ENCODE results near the gene PLD5. TPM values are rescaled to one million over a fixed set of nuclear protein-coding genes. Genes with fewer than 3 reads are reported as not detected.
"Not testable (repeated sequence)": the region's sequence is repeated elsewhere in the genome, so short reads cannot be mapped to it uniquely, and the experiment has no call there.

The PLD5 gene
- total RNA-seq, 1 experiment from 2014 or later = 2.6 TPM

GRCh38 chr1:242179767-242180166, 344.7 kb downstream of the PLD5 start:
- H3K27ac ChIP-seq; DNase-seq; H3K9me3 ChIP-seq (replicated peaks); H3K27me3 ChIP-seq; H3K4me1 ChIP-seq; H3K36me3 ChIP-seq; H3K4me3 ChIP-seq: not testable (repeated sequence)

- H3K27ac ChIP-seq = no peak overlapping the region
- no peaks in the 10 kb centered on the region for H3K27me3 ChIP-seq
- H3K4me1 ChIP-seq = peaks cover 3% of the 10 kb centered on the region
- no peaks in the 10 kb centered on the region; the same call in 1 of the 2 replicates for H3K9me3 ChIP-seq (replicated peaks)
- H3K4me3 ChIP-seq = no peak overlapping the region
- DNase-seq = no peak
- no peaks in the 10 kb centered on the region for H3K36me3 ChIP-seq
Measured at GRCh38 chr1:242178924-242179708, 345.4 kb downstream of the PLD5 start.

- no peaks in the 10 kb centered on the region for H3K4me1 ChIP-seq
- no peaks in the 10 kb centered on the region for H3K27me3 ChIP-seq
- no peaks in the 10 kb centered on the region for H3K36me3 ChIP-seq
- DNase-seq = no peak
- H3K27ac ChIP-seq = no peak overlapping the region
- no peak overlapping the region for H3K4me3 ChIP-seq
- no peaks in the 10 kb centered on the region; the same call in 1 of the 2 replicates for H3K9me3 ChIP-seq (replicated peaks)
Measured at GRCh38 chr1:242178436-242178835, 346.1 kb downstream of the PLD5 start.

- no peaks in the 10 kb centered on the region; the same call in 1 of the 2 replicates for H3K9me3 ChIP-seq (replicated peaks)
- DNase-seq = no peak
- no peaks in the 10 kb centered on the region for H3K36me3 ChIP-seq
- H3K27ac ChIP-seq = no peak overlapping the region
- no peaks in the 10 kb centered on the region for H3K27me3 ChIP-seq
- H3K4me3 ChIP-seq = no peak overlapping the region
- peaks cover 22% of the 10 kb centered on the region for H3K4me1 ChIP-seq
Measured at GRCh38 chr1:242162140-242162539, 362.4 kb downstream of the PLD5 start.

- H3K9me3 ChIP-seq (replicated peaks) = no peaks in the 10 kb centered on the region
- H3K27me3 ChIP-seq = no peaks in the 10 kb centered on the region
- H3K36me3 ChIP-seq = no peaks in the 10 kb centered on the region
- peak in 1 of 2 experiments; percentile 33 for DNase-seq
- H3K4me3 ChIP-seq = peak overlapping the region; percentile 23
- peaks cover 10% of the 10 kb centered on the region for H3K4me1 ChIP-seq
- H3K27ac ChIP-seq = no peak overlapping the region
Measured at GRCh38 chr1:242147096-242147976, 377.2 kb downstream of the PLD5 start.

GRCh38 chr1:242146652-242147051, 377.8 kb downstream of the PLD5 start:
- no peaks in the 10 kb centered on the region for H3K9me3 ChIP-seq (replicated peaks)
- DNase-seq = no peak
- H3K27me3 ChIP-seq = no peaks in the 10 kb centered on the region
- peaks cover 10% of the 10 kb centered on the region for H3K4me1 ChIP-seq
- H3K27ac ChIP-seq = no peak overlapping the region
- H3K4me3 ChIP-seq = peak overlapping the region; percentile 23
- no peaks in the 10 kb centered on the region for H3K36me3 ChIP-seq

DNA sequence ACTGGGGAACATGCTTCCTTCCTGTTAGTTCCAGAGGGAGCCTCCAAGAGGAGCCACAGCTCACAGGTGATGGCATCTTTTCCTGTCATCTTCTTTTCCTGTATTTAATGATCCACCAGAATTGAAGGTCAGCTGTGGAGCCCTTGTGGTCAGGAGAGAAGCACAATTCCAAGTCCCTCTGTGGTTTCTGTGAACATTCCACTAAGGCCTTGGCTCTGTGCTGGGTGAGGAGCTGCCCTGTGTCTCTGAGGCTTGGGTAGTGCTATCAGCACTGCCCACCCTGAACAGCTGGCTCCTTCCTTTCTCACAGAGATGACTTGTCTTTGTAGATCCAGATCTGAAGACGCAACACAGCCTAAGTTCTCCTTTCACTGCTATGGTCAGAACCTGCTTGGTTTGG, 383.7 kb downstream of the PLD5 start:
- H3K4me1 ChIP-seq = peaks cover 22% of the 10 kb centered on the region
- no peaks in the 10 kb centered on the region for H3K9me3 ChIP-seq (replicated peaks)
- no peak overlapping the region for H3K4me3 ChIP-seq
- no peaks in the 10 kb centered on the region for H3K36me3 ChIP-seq
- H3K27me3 ChIP-seq = no peaks in the 10 kb centered on the region
- no peak overlapping the region for H3K27ac ChIP-seq
- DNase-seq = peak; percentile 56 to 79

GRCh38 chr1:242139986-242140385, 384.5 kb downstream of the PLD5 start:
- peaks cover 22% of the 10 kb centered on the region for H3K4me1 ChIP-seq
- no peaks in the 10 kb centered on the region for H3K9me3 ChIP-seq (replicated peaks)
- no peak overlapping the region for H3K4me3 ChIP-seq
- no peaks in the 10 kb centered on the region for H3K27me3 ChIP-seq
- no peak overlapping the region for H3K27ac ChIP-seq
- H3K36me3 ChIP-seq = no peaks in the 10 kb centered on the region
- DNase-seq = no peak

DNA sequence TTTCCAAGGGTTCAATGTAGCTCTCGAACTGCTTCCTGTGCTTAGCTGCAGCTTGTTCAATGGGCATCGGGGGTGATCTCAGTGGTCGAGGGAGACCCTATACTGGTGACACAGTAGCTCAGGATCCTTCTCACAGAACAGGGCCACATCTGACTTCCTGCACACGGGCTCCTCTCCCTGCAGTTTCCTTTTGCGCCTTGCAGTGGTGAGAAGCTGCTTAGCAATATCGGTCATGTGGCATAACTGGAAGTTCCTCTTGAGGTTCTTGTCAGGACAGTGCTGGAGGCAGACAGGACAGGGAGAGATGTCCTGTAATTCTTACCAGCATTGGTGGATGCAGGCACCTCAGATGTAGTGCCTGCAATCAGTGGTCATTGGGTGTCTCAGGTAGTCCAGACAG, 385.1 kb downstream of the PLD5 start:
- H3K27me3 ChIP-seq = no peaks in the 10 kb centered on the region
- no peak overlapping the region for H3K4me3 ChIP-seq
- no peak for DNase-seq
- H3K36me3 ChIP-seq = no peaks in the 10 kb centered on the region
- no peak overlapping the region for H3K27ac ChIP-seq
- H3K4me1 ChIP-seq = peaks cover 22% of the 10 kb centered on the region
- no peaks in the 10 kb centered on the region for H3K9me3 ChIP-seq (replicated peaks)

- Histone ChIP-seq H3K4me1 (peaks cover 5% of the 10 kb centered on the region; the same call in 1 of the 2 replicates), H3K4me3 (no peak overlapping the region), H3K9me3 (replicated peaks) (no peaks in the 10 kb centered on the region), H3K27me3 (no peaks in the 10 kb centered on the region), H3K36me3 (no peaks in the 10 kb centered on the region), H3K27ac (no peak overlapping the region)
- no peak for DNase-seq
Measured at GRCh38 chr1:242133796-242134195, 390.7 kb downstream of the PLD5 start.

GRCh38 chr1:242133351-242133750, 391.1 kb downstream of the PLD5 start:
- no peaks in the 10 kb centered on the region for H3K9me3 ChIP-seq (replicated peaks)
- H3K27ac ChIP-seq = no peak overlapping the region
- peaks cover under 1% of the 10 kb centered on the region; the same call in 1 of the 2 replicates for H3K4me1 ChIP-seq
- H3K27me3 ChIP-seq = no peaks in the 10 kb centered on the region
- DNase-seq = no peak
- H3K36me3 ChIP-seq = no peaks in the 10 kb centered on the region
- no peak overlapping the region for H3K4me3 ChIP-seq

DNA sequence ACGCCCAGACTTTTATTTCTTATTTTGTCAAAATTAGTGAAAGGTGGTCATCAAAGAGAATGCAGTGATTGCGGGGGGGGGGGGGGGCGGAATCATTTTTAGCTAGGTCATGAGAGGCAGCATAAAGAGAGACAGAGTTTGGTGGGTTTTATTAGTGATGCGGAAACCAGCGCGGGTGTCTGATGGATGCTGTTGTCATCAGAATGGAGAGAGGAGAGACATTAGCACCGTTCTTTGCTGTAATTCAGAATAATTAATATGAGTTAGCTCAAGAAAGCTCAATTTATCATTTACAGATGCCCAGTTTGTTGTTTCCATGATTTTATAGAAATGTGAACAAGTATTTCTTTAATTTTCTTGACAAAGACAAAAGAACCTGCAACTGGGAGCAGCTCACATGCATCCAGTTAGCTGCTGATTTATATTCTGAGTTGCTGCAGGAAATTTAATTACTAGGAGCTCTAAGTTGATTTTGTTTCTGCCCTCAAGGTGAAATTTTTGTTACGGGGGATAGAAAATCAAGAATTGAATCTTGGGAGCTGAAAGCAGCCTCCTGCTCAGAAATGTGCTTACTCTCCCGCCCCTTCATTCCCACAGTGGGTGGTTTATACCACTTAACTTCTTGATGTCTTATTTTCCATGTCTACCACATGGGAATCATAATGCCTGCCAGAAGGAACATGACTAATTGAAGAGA, 392.2 kb downstream of the PLD5 start:
- Histone ChIP-seq H3K36me3 (no peaks in the 10 kb centered on the region), H3K4me1 (no peaks in the 10 kb centered on the region), H3K27ac (no peak overlapping the region), H3K27me3 (no peaks in the 10 kb centered on the region), H3K4me3 (no peak overlapping the region), H3K9me3 (replicated peaks) (no peaks in the 10 kb centered on the region)
- no peak for DNase-seq

DNA sequence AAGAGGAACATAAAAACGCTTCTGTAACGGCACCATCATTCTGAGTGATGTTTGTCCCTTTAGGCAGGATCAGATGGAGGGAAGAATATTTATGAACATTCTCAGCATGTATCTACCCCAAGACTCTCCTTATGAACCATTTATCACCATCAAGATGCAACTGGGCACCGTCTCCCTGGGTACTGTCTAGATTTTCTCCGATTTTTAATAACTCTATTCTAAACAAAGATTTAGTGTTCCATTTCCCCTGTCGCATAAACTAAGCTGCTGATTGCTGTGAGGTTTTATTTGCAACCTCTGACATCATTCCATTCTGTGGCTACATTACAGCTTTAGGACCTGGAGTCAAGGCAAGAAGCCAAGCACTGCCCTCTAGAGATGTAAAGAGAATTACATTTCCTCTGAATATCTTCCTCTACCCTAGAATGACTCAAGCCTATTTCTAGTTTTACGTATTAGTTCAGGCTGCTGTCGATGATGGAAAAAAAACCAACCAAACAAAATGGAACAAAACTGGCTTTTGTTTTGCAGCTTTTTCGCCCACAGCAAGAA, 395.5 kb downstream of the PLD5 start:
- Histone ChIP-seq H3K27me3 (no peaks in the 10 kb centered on the region), H3K9me3 (replicated peaks) (no peaks in the 10 kb centered on the region), H3K4me3 (no peak overlapping the region), H3K27ac (no peak overlapping the region), H3K36me3 (no peaks in the 10 kb centered on the region), H3K4me1 (no peaks in the 10 kb centered on the region)
- peak; percentile 48 to 73 for DNase-seq

DNA sequence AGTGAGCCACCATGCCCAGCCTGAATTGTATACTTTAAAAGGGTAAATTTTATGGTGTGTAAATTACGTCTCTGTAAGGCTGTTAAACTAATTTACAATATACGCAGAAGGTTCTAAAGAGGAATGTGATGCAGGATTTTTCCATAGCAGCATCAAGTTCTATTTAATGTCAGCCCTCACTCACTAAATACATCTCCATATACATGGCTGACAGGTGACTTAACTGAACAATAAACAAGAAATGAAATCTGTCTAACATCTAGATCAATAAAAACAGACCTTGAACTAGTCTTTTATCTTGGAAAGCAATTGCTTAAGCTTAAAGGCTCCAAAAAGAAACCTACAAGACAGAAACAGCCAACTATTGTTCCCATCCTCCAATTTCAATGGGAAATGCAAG, 404.1 kb downstream of the PLD5 start:
- H3K27ac ChIP-seq = no peak overlapping the region
- no peaks in the 10 kb centered on the region for H3K9me3 ChIP-seq (replicated peaks)
- no peak for DNase-seq
- H3K36me3 ChIP-seq = no peaks in the 10 kb centered on the region
- no peaks in the 10 kb centered on the region for H3K4me1 ChIP-seq
- no peak overlapping the region for H3K4me3 ChIP-seq
- no peaks in the 10 kb centered on the region for H3K27me3 ChIP-seq

All from SJCRH30 (cell line).